GM23338 (cell line): ENCODE measurements around the gene NFIB. TPM values are rescaled to one million over a fixed set of nuclear protein-coding genes. Genes with fewer than 3 reads are reported as not detected.

Source experiments
- ATAC-seq: fragments of 200-7000 bp; cut with Tn5 transposase; 3 replicates; pipeline ENCODE4 v1.9.1; 2020
- DNase-seq: peaks from one replicate; pipeline ENCODE4 v3.0.0-alpha.2; 2015; ENCODE audit warnings: low spot score
- H2AFZ ChIP-seq: fragments of 200-600 bp; sonication (generic); 2 replicates; pipeline ENCODE4 v1.8.0; 2016; ENCODE audit warnings: antibody characterized with exemption, mild to moderate bottlenecking, moderate library complexity
- H3F3A ChIP-seq: fragments of 200-600 bp; sonication (generic); replicated peaks from 2 replicates; pipeline ENCODE4 v1.8.0; 2017; ENCODE audit warnings: antibody characterized with exemption, mixed run types, low read depth
- H3K27ac ChIP-seq: fragments of 200-600 bp; sonication (generic); 2 replicates; pipeline ENCODE4 v1.6.1; 2016; ENCODE audit warnings: low read depth
- H3K27me3 ChIP-seq: fragments of 200-600 bp; sonication (generic); 2 replicates; pipeline ENCODE4 v1.8.0; 2016; ENCODE audit warnings: mild to moderate bottlenecking, mixed run types, moderate library complexity; ENCODE audit not compliant: insufficient read depth
- H3K36me3 ChIP-seq: fragments of 200-600 bp; sonication (generic); 2 replicates; pipeline ENCODE4 v1.8.0; 2016; ENCODE audit warnings: mild to moderate bottlenecking; ENCODE audit not compliant: insufficient read depth
- H3K4me1 ChIP-seq: fragments of 200-600 bp; sonication (generic); 2 replicates; pipeline ENCODE4 v1.8.0; 2016; ENCODE audit warnings: mild to moderate bottlenecking, moderate library complexity; ENCODE audit not compliant: insufficient read depth
- H3K4me2 ChIP-seq: fragments of 200-600 bp; sonication (generic); 2 replicates; pipeline ENCODE4 v1.7.1; 2017; ENCODE audit warnings: mixed run types
- H3K4me3 ChIP-seq: fragments of 200-600 bp; sonication (generic); 2 replicates; pipeline ENCODE4 v1.6.1; 2016; ENCODE audit warnings: mixed run types
- H3K79me2 ChIP-seq: fragments of 200-600 bp; sonication (generic); replicated peaks from 2 replicates; pipeline ENCODE4 v1.8.0; 2017; ENCODE audit warnings: mild to moderate bottlenecking; ENCODE audit not compliant: insufficient read depth
- H3K9me2 ChIP-seq: fragments of 200-600 bp; sonication (generic); 2 replicates; pipeline ENCODE4 v1.8.0; 2017; ENCODE audit not compliant: insufficient read depth
- H4K20me1 ChIP-seq: fragments of 200-600 bp; sonication (generic); replicated peaks from 2 replicates; pipeline ENCODE4 v1.8.0; 2017; ENCODE audit warnings: mild to moderate bottlenecking; ENCODE audit not compliant: insufficient read depth
- H3K27ac Mint-ChIP-seq: 2 replicates; pipeline ENCODE4 v1.8.0; 2020; ENCODE audit warnings: inconsistent platforms, mild to moderate bottlenecking, moderate library complexity, mixed read lengths
- H3K27me3 Mint-ChIP-seq: 3 replicates; pipeline ENCODE4 v1.8.0; 2022; ENCODE audit warnings: low read depth, mild to moderate bottlenecking, moderate library complexity, mixed read lengths, inconsistent platforms; ENCODE audit not compliant: insufficient read depth, poor library complexity
- H3K36me3 Mint-ChIP-seq: 3 replicates; pipeline ENCODE4 v1.8.0; 2021; ENCODE audit warnings: low read depth, mild to moderate bottlenecking, inconsistent platforms, moderate library complexity, mixed read lengths
- H3K4me1 Mint-ChIP-seq: 3 replicates; pipeline ENCODE4 v1.8.0; 2020; ENCODE audit warnings: mild to moderate bottlenecking, inconsistent platforms, mixed read lengths
- H3K4me3 Mint-ChIP-seq: 3 replicates; pipeline ENCODE4 v1.8.0; 2021; ENCODE audit warnings: moderate library complexity, mild to moderate bottlenecking, inconsistent platforms, mixed read lengths
- H3K9me3 Mint-ChIP-seq: 3 replicates; pipeline ENCODE4 v1.8.0; 2020; ENCODE audit warnings: moderate library complexity, mild to moderate bottlenecking, inconsistent platforms, mixed read lengths
- CREB1 ChIP-seq: fragments of 250-450 bp; sonication (Bioruptor Pico); IDR thresholded peaks from 2 replicates; pipeline ENCODE4 v1.5.0; 2020; ENCODE audit warnings: low read depth, mild to moderate bottlenecking, moderate library complexity
- CTCF ChIP-seq, 2 experiments: fragments of 200-600 bp in 1 of 2; sonication (generic) in 1 of 2; conservative IDR thresholded peaks; 2 replicates each; pipeline versions ENCODE4 v1.5.1 to v1.6.1; 2016 to 2017; ENCODE audit warnings: antibody characterized with exemption in 2 of 2, low read depth in 2 of 2, mild to moderate bottlenecking in 2 of 2, moderate library complexity in 1 of 2
- ETS1 ChIP-seq: IDR thresholded peaks from 2 replicates; pipeline ENCODE4 v1.6.1; 2016; ENCODE audit warnings: antibody characterized with exemption
- EZH2 ChIP-seq: fragments of 200-600 bp; sonication (generic); IDR thresholded peaks from one replicate; pipeline ENCODE4 v1.8.0; 2017; ENCODE audit warnings: antibody characterized with exemption, mild to moderate bottlenecking, low read depth; ENCODE audit not compliant: unreplicated experiment
- JUNB ChIP-seq: IDR thresholded peaks from one replicate; pipeline ENCODE4 v1.6.1; 2016; ENCODE audit warnings: antibody characterized with exemption; ENCODE audit not compliant: unreplicated experiment
- POLR2AphosphoS5 ChIP-seq: IDR thresholded peaks from 2 replicates; pipeline ENCODE4 v1.6.1; 2016; ENCODE audit warnings: antibody characterized with exemption, low read depth
- STAT1 ChIP-seq: IDR thresholded peaks from one replicate; pipeline ENCODE4 v1.6.1; 2016; ENCODE audit warnings: antibody characterized with exemption; ENCODE audit not compliant: unreplicated experiment
- ZNF114 ChIP-seq: fragments of 250-450 bp; sonication (Bioruptor Pico); IDR thresholded peaks from 2 replicates; pipeline ENCODE4 v1.5.0; 2020; ENCODE audit warnings: mild to moderate bottlenecking, moderate library complexity
- polyA plus RNA-seq: library from polyadenylated mRNA; unstranded; fragments of >200 nt; fragmentation: Nextera tagmentation; extraction: Ambion mirVana; gene quantifications from 2 replicates; pipeline ENCODE4 v1.2.1, GENCODE V29; 2016
- total RNA-seq: library from RNA; depleted of rRNA; stranded (reverse); fragments of >200 nt; shearing (Covaris generic); gene quantifications from 2 replicates; pipeline ENCODE4 v1.2.3, GENCODE V29; 2014

Gene NFIB
- total and polyA plus RNA-seq, 2 experiments from 2014 or later: 3.9 to 4.7 TPM

GRCh38 chr9:14096258-14096922, 217.6 kb downstream of the NFIB start (continued):
- no peak for TF ChIP-seq CTCF (conservative IDR thresholded peaks at IDR 0.05; ENCODE audit: low read depth in 2 of 2)
- no peak for TF ChIP-seq CREB1 (CRISPR knock-in tag)

GRCh38 chr9:14095277-14095676, 218.7 kb downstream of the NFIB start:
- Mint-ChIP-seq H3K27ac (no peak overlapping the region), H3K9me3 (no peaks in the 10 kb centered on the region; the same call in 2 of the 3 replicates), H3K4me3 (no peak overlapping the region), H3K36me3 (no peaks in the 10 kb centered on the region), H3K27me3 (peaks cover 2% of the 10 kb centered on the region), H3K4me1 (peaks cover 47% of the 10 kb centered on the region)
- Histone ChIP-seq H3K9me2 (no peaks in the 10 kb centered on the region), H2AFZ (no peak overlapping the region), H3K4me3 (no peak overlapping the region), H3K79me2 (no peaks in the 10 kb centered on the region), H3K27me3 (no peaks in the 10 kb centered on the region), H3K27ac (no peak overlapping the region), H3K4me1 (peaks cover 32% of the 10 kb centered on the region), H3K36me3 (no peaks in the 10 kb centered on the region), H3F3A (no peaks in the 10 kb centered on the region), H3K4me2 (0 out of 2 replicates have a peak overlapping the region, but pooled peaks have one; percentile 34), H4K20me1 (no peaks in the 10 kb centered on the region)
- DNase-seq (peak; percentile 37), ATAC-seq (peak; percentile 80)
- TF ChIP-seq ETS1: no peak
- no peak for TF ChIP-seq JUNB
- no peak for TF ChIP-seq EZH2
- no peak for TF ChIP-seq CREB1 (CRISPR knock-in tag)
- TF ChIP-seq ZNF114 (CRISPR knock-in tag): no peak

- no peak overlapping the region for H3K4me3 Mint-ChIP-seq
- peaks cover 47% of the 10 kb centered on the region for H3K4me1 Mint-ChIP-seq
- Histone ChIP-seq H3K4me1 (peaks cover 32% of the 10 kb centered on the region), H3K79me2 (no peaks in the 10 kb centered on the region), H3K4me3 (no peak overlapping the region), H2AFZ (no peak overlapping the region), H3K4me2 (no peak overlapping the region), H3K9me2 (no peaks in the 10 kb centered on the region), H3K27ac (no peak overlapping the region), H3K36me3 (no peaks in the 10 kb centered on the region), H4K20me1 (no peaks in the 10 kb centered on the region), H3F3A (no peaks in the 10 kb centered on the region), H3K27me3 (no peaks in the 10 kb centered on the region)
- no peak for DNase-seq
- no peak for ATAC-seq
- H3K27me3 Mint-ChIP-seq: peaks cover 2% of the 10 kb centered on the region
- H3K27ac Mint-ChIP-seq: no peak overlapping the region; the same call in 1 of the 2 replicates
- H3K36me3 Mint-ChIP-seq: no peaks in the 10 kb centered on the region
- no peaks in the 10 kb centered on the region; the same call in 2 of the 3 replicates for H3K9me3 Mint-ChIP-seq
- no peak for TF ChIP-seq CTCF (conservative IDR thresholded peaks at IDR 0.05; ENCODE audit: low read depth in 2 of 2)
- no peak for TF ChIP-seq POLR2AphosphoS5
- TF ChIP-seq ETS1: no peak
- no peak for TF ChIP-seq STAT1
Measured at GRCh38 chr9:14094491-14094890, 219.4 kb downstream of the NFIB start.
